Fibroblast of villous mesenchyme (primary cell): Measurements from ENCODE around the gene ARSA. TPM values are rescaled to one million over a fixed set of nuclear protein-coding genes. Genes with fewer than 3 reads are reported as not detected.

ENCODE experiments used
- DNase-seq: peaks from one replicate; pipeline ENCODE4 v3.0.0-alpha.2; 2010; ENCODE audit warnings: low read depth
- H3K4me3 ChIP-seq: 2 replicates; pipeline ENCODE4 v1.5.1; 2011; ENCODE audit warnings: low read depth, mild to moderate bottlenecking, low read length
- total RNA-seq: library from RNA; depleted of rRNA; stranded (reverse); fragments of >200 nt; gene quantifications from 2 replicates; pipeline ENCODE4 v1.2.3, GENCODE V29; 2012
- TF ChIP-seq, protein P1 (sequence below): IDR thresholded peaks from 2 replicates; pipeline ENCODE4 v1.5.1; 2012; ENCODE audit warnings: low read depth, mild to moderate bottlenecking, low read length; ENCODE audit not compliant: insufficient read depth

ARSA gene
- 9.9 and 19.0 TPM in 2 replicates for total RNA-seq

DNA sequence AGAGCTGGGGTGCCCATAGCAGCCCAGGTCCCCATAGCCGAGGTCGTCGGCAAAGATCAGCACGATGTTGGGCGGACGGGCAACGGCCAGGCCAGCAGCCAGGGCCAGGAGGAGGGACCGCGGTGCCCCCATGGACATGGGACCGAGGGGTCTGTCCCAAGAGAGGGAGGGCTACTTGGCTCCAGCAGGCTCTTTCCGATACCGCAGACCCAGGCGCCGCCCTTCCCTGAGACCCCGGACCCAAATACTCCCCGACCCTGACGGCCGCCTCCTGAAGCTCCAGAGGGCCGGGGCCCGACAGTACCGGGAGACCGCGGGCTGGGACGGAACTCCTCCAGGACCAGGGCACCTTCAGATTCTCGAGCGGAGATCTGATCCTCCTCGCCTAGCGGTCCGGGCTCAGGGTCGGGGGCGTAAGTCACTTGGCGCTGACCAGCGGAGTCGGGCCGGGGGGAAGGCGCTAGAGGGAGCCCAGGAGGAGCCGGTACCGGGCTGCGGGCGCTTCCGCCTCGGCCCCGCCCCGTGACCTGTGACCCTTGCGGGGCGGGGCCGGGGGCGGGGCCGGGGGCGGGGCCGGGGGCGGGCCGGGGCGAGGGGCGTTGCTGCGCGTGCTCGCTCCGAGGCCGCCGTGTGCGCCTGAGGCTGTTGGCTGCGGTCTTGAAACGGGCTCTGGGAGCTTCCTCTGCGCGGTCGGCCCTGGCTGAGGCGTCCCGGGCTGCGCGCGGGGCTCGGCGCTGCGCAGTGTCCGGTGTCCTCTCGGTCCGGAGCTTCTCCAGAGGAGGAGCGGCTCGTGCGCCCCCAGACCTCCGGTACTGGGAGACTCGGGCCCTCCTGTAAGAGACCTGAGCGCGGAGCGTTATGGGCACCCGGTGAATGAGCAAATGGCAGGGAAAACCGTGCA, at the start of gene ARSA:
ARSA (minus strand) TSS at position 511 of the 901 bp plus-strand sequence; CDS start at position 138, 373 bp downstream.
- peak; percentile 88 for DNase-seq
- H3K4me3 ChIP-seq, result peak within 1 kb of the TSS; percentile 89
- TF ChIP-seq, protein P1, sequence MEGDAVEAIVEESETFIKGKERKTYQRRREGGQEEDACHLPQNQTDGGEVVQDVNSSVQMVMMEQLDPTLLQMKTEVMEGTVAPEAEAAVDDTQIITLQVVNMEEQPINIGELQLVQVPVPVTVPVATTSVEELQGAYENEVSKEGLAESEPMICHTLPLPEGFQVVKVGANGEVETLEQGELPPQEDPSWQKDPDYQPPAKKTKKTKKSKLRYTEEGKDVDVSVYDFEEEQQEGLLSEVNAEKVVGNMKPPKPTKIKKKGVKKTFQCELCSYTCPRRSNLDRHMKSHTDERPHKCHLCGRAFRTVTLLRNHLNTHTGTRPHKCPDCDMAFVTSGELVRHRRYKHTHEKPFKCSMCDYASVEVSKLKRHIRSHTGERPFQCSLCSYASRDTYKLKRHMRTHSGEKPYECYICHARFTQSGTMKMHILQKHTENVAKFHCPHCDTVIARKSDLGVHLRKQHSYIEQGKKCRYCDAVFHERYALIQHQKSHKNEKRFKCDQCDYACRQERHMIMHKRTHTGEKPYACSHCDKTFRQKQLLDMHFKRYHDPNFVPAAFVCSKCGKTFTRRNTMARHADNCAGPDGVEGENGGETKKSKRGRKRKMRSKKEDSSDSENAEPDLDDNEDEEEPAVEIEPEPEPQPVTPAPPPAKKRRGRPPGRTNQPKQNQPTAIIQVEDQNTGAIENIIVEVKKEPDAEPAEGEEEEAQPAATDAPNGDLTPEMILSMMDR, result peak; percentile 34

DNA sequence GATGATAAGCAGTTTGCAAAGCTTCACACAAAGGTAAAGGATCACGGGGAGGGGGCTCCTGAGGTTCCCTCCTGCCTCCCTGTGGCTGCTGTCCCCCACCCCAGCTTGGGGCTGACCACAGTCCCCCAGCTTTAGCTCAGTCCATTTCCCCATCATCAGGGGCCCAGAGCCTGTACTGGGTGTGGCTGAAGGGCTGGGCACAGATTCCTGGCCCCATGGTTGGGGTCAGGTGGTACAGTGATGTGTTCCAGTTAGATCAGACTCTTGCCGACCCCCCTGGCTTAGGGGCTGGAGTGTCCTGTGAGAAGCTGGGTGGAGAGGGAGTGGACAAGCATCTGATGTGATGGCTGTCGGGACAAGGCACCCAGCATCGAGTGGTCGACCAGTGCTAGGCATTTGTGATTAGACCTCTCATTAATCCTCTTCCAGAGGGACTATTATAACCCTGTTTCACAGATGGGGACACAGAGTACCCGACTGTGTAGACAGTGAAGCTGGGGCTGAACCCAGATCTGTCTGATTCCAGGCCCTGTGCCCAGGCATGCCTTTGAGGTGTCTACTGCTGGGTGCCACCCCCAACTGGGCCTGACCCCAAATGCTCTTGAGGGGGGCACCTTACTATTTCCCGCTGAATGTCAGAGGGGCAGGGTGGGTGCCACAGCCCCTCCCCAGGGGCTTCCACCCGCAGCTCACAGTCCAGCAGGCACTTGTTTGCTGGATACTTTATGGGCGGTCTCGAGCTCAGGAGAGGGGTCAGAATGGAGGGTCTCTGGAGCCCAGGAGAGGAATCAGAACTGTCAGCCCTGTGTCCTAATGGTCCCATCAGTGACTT, 48.9 kb upstream of the ARSA start:
- H3K4me3 ChIP-seq, result no peak overlapping the region
- DNase-seq, result no peak
- TF ChIP-seq, protein P1, result no peak

DNA sequence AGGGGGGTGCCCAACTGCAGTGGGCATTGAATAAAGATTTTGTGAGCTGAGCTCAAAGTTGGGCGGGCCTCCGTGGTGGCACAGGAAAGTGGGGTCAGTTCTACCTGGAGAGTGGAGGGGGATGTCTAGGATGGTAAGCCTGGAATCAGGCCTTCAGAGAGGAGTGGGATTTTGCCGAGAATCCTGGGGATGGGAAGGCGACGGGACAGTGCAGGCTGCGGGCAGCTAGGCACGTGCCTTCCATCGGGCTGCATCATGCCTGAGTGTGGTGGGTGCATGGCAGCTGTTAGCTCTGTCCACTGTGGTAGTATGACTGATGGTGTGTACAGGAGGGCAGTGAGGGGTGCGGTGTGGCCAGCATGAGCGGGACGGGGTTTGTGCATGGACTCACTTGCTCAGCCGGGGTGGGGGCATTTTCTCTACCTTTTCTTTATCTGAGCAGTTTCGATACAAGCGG, 48.3 kb upstream of the ARSA start:
- TF ChIP-seq, protein P1, result no peak
- no peak overlapping the region for H3K4me3 ChIP-seq
- no peak for DNase-seq

DNA sequence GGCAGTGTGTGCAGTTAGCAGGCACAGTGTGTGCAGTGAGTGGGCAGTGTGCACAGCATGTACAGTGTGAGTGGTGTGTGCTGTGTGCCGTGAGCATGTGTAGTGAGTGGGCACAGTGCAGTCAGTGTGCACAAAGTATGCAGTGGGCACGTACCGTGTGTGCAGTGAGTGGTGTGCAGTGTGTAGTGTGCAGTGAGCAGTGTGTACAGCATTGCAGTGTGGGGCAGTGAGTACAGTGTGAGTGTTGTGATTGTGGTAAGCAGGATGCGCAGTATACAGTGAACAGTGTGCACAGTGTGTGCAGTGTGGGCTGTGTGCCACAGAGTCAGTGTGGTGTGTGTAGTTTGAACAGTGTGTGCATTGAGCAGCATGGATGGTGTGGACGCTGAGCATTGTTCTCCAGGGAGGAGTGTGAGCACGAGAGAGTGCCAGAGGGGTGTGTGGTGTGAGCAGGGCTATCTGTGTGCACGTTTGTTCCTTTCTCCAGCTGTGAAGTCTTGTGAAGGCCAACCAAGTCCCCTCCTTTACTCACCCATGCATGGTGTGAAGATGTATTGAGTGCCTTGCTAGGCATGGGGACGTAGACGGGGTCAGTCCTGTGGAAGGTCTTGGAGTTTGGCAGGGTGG, 47.7 kb upstream of the ARSA start:
- TF ChIP-seq, protein P1, result no peak
- no peak for DNase-seq

DNA sequence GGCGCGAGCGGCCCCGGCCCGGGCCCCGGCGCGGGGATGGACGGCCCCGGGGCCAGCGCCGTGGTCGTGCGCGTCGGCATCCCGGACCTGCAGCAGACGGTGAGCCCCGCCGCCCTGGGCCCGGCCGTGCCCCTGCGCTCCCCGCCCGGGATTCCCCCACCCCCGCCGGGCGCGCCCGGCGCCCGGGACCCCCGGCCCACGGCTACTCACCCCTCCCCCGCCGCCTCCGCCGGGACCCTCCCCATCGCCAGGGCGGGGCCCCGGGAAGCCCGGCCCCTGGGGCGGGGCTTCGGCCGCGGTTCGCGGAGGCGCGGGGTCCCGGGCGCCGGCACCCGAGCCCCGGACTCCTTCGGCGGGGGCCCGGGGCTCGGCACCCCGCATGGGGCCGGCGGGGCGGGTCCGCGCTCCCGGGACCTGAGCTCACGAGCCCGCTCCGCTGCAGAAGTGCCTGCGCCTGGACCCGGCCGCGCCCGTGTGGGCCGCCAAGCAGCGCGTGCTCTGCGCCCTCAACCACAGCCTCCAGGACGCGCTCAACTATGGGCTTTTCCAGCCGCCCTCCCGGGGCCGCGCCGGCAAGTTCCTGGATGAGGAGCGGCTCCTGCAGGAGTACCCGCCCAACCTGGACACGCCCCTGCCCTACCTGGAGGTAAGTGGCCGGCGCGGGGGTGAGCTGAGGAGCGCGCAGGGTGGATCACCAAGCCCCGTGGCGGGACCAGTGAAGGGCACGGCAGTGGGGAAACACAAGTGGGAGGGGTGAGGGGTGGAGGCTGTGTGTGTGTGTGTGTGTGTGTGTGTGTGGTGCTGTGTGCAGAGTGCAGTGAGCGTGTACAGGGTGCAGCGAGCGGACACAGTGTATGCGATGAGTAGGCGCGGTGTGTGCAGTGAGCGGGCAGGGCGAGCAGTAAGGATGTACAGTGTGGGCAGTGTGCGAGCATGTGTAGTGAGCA, 46.9 kb upstream of the ARSA start:
- TF ChIP-seq, protein P1, result no peak

More for the DNA sequence above, 47.7 kb upstream of the ARSA start:
- H3K4me3 ChIP-seq, result no peak overlapping the region

More for the DNA sequence above, 46.9 kb upstream of the ARSA start:
- DNase-seq, result peak; percentile 16
- H3K4me3 ChIP-seq, result peak overlapping the region; percentile 29
